PC-9 (cell line): Measurements from ENCODE around the gene CYP4A22. TPM values are rescaled to one million over a fixed set of nuclear protein-coding genes. Genes with fewer than 3 reads are reported as not detected.

Experiments used
- BruUV-seq: library from RNA; stranded (reverse); fragments of 400-500 nt; replicated peaks from 2 replicates; lab custom pipeline; 2021; lab: Mats Ljungman, UMichigan
- CTCF ChIA-PET: fragments of 300-600 bp; sonication (Branson Sonifier 250); formaldehyde crosslinking; loops from one replicate; lab custom pipeline; 2022; ENCODE audit warnings: antibody characterized with exemption; lab: Charles Lee
- POLR2A ChIA-PET: fragments of 300-600 bp; sonication (Branson Sonifier 250); formaldehyde crosslinking; loops from one replicate; lab custom pipeline; 2022; ENCODE audit warnings: antibody characterized with exemption; ENCODE audit not compliant: unreplicated experiment; lab: Charles Lee
- DNase-seq, 2 experiments: peaks; one replicate each; pipeline versions ENCODE4 v3.0.0 to v3.0.0-alpha.2; 2015 to 2022; ENCODE audit warnings: mixed read lengths in 1 of 2
- H2AFZ ChIP-seq: fragments of 200-600 bp; sonication (generic); 2 replicates; pipeline ENCODE4 v1.8.1; 2017; ENCODE audit warnings: antibody characterized with exemption
- H3F3A ChIP-seq: fragments of 200-600 bp; sonication (generic); 2 replicates; pipeline ENCODE4 v1.8.1; 2017; ENCODE audit warnings: antibody characterized with exemption, mild to moderate bottlenecking, low read depth; ENCODE audit not compliant: insufficient read depth
- H3K27ac ChIP-seq: fragments of 200-600 bp; sonication (generic); 2 replicates; pipeline ENCODE4 v1.6.1; 2016; ENCODE audit warnings: mixed run types
- H3K27me3 ChIP-seq: fragments of 200-600 bp; sonication (generic); 2 replicates; pipeline ENCODE4 v1.6.1; 2016; ENCODE audit warnings: low read depth, mixed run types; ENCODE audit not compliant: insufficient read depth
- H3K36me3 ChIP-seq: fragments of 200-600 bp; sonication (generic); 2 replicates; pipeline ENCODE4 v1.6.1; 2016; ENCODE audit warnings: low read depth, mixed run types
- H3K4me1 ChIP-seq: fragments of 200-600 bp; sonication (generic); replicated peaks from 2 replicates; pipeline ENCODE4 v1.6.1; 2016; ENCODE audit warnings: mixed run types; ENCODE audit not compliant: insufficient read depth
- H3K4me2 ChIP-seq: fragments of 200-600 bp; sonication (generic); 2 replicates; pipeline ENCODE4 v1.6.1; 2017; ENCODE audit warnings: mixed run types
- H3K4me3 ChIP-seq: fragments of 200-600 bp; sonication (generic); 2 replicates; pipeline ENCODE4 v1.6.1; 2016; ENCODE audit warnings: mixed run types
- H3K79me2 ChIP-seq: fragments of 200-600 bp; sonication (generic); 2 replicates; pipeline ENCODE4 v1.6.1; 2017; ENCODE audit warnings: low read depth, mixed run types
- H3K9me2 ChIP-seq: fragments of 200-600 bp; sonication (generic); 2 replicates; pipeline ENCODE4 v1.8.1; 2017; ENCODE audit warnings: mild to moderate bottlenecking; ENCODE audit not compliant: insufficient read depth
- H3K9me3 ChIP-seq: fragments of 200-600 bp; sonication (generic); 2 replicates; pipeline ENCODE4 v1.8.1; 2016; ENCODE audit warnings: low read depth; ENCODE audit not compliant: insufficient read depth
- H4K20me1 ChIP-seq: fragments of 200-600 bp; sonication (generic); 2 replicates; pipeline ENCODE4 v1.8.1; 2017; ENCODE audit not compliant: insufficient read depth
- CTCF ChIP-seq: fragments of 200-600 bp; sonication (generic); conservative IDR thresholded peaks from 2 replicates; pipeline ENCODE4 v1.6.1; 2017; ENCODE audit warnings: mixed run types, antibody characterized with exemption, mild to moderate bottlenecking, moderate library complexity
- EZH2 ChIP-seq: fragments of 200-600 bp; sonication (generic); IDR thresholded peaks from 2 replicates; pipeline ENCODE4 v1.8.0; 2017; ENCODE audit warnings: antibody characterized with exemption, low read depth
- intact Hi-C: fragments of 100-400 bp; cut with micrococcal nuclease; formaldehyde crosslinking; loops from one replicate; pipeline ENCODE4 v1.10.0; 2022; ENCODE audit not compliant: unreplicated experiment
- total RNA-seq: library from RNA; stranded (reverse); gene quantifications from 2 replicates; pipeline ENCODE4 v1.2.3, GENCODE V29; 2021

The CYP4A22 gene
- total RNA-seq, 1 experiment from 2014 or later: not detected

GRCh38 chr1:47178020-47178419 is 40.8 kb downstream of the CYP4A22 start:
- H2AFZ ChIP-seq: no peak overlapping the region

GRCh38 chr1:47178654-47179016 is 41.4 kb downstream of the CYP4A22 start:
- Histone ChIP-seq H3K4me3 (peak overlapping the region; percentile 54; the same call in 1 of the 2 replicates), H3K9me3 (no peaks in the 10 kb centered on the region), H3F3A (no peaks in the 10 kb centered on the region), H3K4me2 (peak overlapping the region; percentile 93), H3K36me3 (no peaks in the 10 kb centered on the region), H3K79me2 (no peaks in the 10 kb centered on the region), H3K27me3 (no peaks in the 10 kb centered on the region), H3K27ac (no peak overlapping the region), H4K20me1 (no peaks in the 10 kb centered on the region), H3K4me1 (peaks cover 10% of the 10 kb centered on the region), H3K9me2 (no peaks in the 10 kb centered on the region), H2AFZ (peak overlapping the region; percentile 32; the same call in 1 of the 2 replicates)
- BruUV-seq: TSS peak; percentile 28
- POLR2A ChIA-PET: interaction anchor here (0.6 to 1.0 kb wide), 3 partner anchors 11 to 259 kb away, joined by 3 to 8 read pairs (median 7); partner anchors contain the start of genes FOXD2, PDZK1IP1 and STIL
- no peak for TF ChIP-seq EZH2
- no peak for TF ChIP-seq CTCF
- CTCF ChIA-PET: interaction anchor here (0.6 to 1.9 kb wide), 8 partner anchors 11 to 547 kb away, joined by 3 to 30 read pairs (median 10); partner anchors contain the start of genes FOXD2, PDZK1IP1 and STIL
- DNase-seq: no peak
- intact Hi-C loops: loop anchor here (1.0 to 10.0 kb wide), 12 partner anchors 12 to 774 kb away; partner anchors contain the start of genes EFCAB14, PDZK1IP1 and STIL

More at GRCh38 chr1:47178020-47178419, 40.8 kb downstream of the CYP4A22 start:
- POLR2A ChIA-PET: no interaction called here
- Histone ChIP-seq H3K9me3 (no peaks in the 10 kb centered on the region), H3K9me2 (no peaks in the 10 kb centered on the region), H3K4me3 (no peak overlapping the region), H3K4me2 (no peak overlapping the region), H3K36me3 (no peaks in the 10 kb centered on the region), H3K79me2 (no peaks in the 10 kb centered on the region), H4K20me1 (no peaks in the 10 kb centered on the region), H3K4me1 (peaks cover 10% of the 10 kb centered on the region), H3F3A (no peaks in the 10 kb centered on the region), H3K27me3 (no peaks in the 10 kb centered on the region), H3K27ac (no peak overlapping the region)
- CTCF ChIA-PET: interaction anchor here (0.6 to 1.9 kb wide), 3 partner anchors 538 to 728 kb away, joined by 3 to 8 read pairs (median 3); no protein-coding TSS in a partner anchor
- intact Hi-C loops: loop anchor here (2.0 to 10.0 kb wide), 5 partner anchors 77 to 773 kb away; partner anchors contain the start of gene EFCAB14
- no peak for DNase-seq
- BruUV-seq: no TSS peak
- TF ChIP-seq EZH2 (no peak), CTCF (no peak)

- peak overlapping the region; percentile 94 for H2AFZ ChIP-seq
Measured at GRCh38 chr1:47179017-47179987, 42.1 kb downstream of the CYP4A22 start.

More at GRCh38 chr1:47179017-47179987, 42.1 kb downstream of the CYP4A22 start:
- Histone ChIP-seq H3K36me3 (no peaks in the 10 kb centered on the region), H3K27ac (0 out of 2 replicates have a peak overlapping the region, but pooled peaks have one; percentile 5), H3K4me3 (peak overlapping the region; percentile 54), H3K27me3 (no peaks in the 10 kb centered on the region), H3K9me2 (no peaks in the 10 kb centered on the region), H3K4me2 (peak overlapping the region; percentile 93), H3K4me1 (peaks cover 10% of the 10 kb centered on the region), H3F3A (no peaks in the 10 kb centered on the region), H4K20me1 (no peaks in the 10 kb centered on the region), H3K79me2 (no peaks in the 10 kb centered on the region), H3K9me3 (no peaks in the 10 kb centered on the region)
- peak; percentile 86 to 95 for DNase-seq
- ChIA-PET POLR2A (interaction anchor here (0.6 to 1.0 kb wide), 4 partner anchors 11 to 890 kb away, joined by 3 to 8 read pairs (median 7); partner anchors contain the start of genes FOXD2, PDZK1IP1 and STIL), CTCF (interaction anchor here (0.6 to 1.9 kb wide), 9 partner anchors 9 to 547 kb away, joined by 4 to 30 read pairs (median 10); partner anchors contain the start of genes FOXD2, PDZK1IP1 and STIL)
- TF ChIP-seq CTCF: peak; percentile 89
- no peak for TF ChIP-seq EZH2
- no TSS peak for BruUV-seq
- intact Hi-C loops: loop anchor here (1.0 to 10.0 kb wide), 12 partner anchors 11 to 775 kb away; partner anchors contain the start of genes EFCAB14, PDZK1IP1 and STIL
